NCI-H1694 treated with DMSO at 0.1 percent for 48 hours (cell line): ENCODE data around the gene SOX30.

Experiments
- DNase-seq: peaks from one replicate; lab custom pipeline; 2025; lab: John Stamatoyannopoulos, UW

Gene SOX30

DNA sequence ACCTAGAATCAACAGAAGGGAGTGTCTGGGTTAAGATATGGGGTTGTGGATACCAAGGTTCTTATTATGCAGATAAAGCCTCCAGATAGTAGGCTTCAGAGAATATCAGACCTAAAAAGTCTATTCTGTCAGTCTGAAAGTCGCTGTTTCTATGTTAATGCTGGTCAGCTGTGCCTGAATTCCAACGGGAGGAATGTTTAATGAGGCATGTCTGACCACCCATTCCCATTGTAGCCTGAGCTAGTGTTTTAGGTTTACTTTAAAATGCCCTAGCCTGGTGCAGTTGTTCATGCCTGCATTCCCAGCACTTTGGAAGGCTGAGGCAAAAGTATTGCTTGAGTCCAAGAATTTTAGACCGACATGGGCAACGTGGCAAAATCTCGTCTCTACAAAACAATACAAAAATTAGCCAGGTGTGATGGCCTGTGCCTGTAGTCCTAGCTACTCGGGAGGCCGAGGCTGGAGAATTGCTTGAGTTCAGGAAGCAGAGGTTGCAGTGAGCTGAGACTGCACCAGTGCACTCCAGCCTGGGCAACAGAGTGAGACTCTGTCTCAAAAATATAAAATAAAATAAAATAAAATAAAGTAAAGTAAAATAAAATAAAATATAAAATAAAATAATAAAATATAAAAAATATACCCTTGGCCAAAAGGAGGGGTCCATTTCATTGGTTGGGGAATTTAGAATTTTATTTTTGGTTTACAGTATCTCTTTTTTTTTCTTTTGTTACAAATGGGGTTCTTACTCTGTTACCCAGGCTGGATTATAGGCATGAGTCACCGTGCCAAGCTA lies 7.8 kb upstream of the SOX30 start:
- DNase-seq, result no peak

DNA sequence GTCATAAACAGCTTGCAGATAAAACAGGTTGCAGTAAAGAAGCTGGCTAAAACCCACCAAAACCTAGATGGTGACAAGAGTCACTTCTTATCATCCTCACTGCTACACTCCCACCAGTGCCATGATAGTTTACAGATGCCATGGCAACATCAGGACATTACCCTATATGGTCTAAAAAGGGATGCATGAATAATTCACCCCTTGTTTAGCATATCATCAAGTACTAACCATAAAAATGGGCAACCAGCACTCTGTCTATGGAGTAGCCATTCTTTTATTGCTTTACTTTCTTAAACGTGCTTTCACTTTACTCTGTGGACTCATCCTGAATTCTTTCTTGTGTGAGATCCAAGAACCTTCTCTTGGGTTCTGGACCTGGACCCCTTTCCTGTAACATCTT lies 6.7 kb upstream of the SOX30 start:
- no peak for DNase-seq

DNA sequence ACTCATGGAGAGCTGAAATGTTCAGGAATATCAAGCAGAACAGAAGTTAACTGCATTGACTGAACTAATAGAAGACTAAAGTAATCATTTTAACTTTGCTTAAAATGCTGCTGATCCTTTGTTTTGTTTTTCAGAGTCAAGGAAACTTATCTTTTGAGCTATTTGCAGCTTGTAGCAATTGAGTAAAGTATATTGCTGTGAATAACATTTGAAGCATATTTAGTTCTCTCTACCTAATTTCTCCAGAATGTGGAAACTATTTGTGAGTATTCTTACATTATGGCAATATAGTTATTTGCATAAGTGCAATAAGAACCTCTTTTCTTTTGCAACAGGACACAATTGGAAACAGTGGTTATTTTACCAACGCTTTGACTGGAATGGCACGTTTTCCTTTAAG lies 5.3 kb upstream of the SOX30 start:
- no peak for DNase-seq

DNA sequence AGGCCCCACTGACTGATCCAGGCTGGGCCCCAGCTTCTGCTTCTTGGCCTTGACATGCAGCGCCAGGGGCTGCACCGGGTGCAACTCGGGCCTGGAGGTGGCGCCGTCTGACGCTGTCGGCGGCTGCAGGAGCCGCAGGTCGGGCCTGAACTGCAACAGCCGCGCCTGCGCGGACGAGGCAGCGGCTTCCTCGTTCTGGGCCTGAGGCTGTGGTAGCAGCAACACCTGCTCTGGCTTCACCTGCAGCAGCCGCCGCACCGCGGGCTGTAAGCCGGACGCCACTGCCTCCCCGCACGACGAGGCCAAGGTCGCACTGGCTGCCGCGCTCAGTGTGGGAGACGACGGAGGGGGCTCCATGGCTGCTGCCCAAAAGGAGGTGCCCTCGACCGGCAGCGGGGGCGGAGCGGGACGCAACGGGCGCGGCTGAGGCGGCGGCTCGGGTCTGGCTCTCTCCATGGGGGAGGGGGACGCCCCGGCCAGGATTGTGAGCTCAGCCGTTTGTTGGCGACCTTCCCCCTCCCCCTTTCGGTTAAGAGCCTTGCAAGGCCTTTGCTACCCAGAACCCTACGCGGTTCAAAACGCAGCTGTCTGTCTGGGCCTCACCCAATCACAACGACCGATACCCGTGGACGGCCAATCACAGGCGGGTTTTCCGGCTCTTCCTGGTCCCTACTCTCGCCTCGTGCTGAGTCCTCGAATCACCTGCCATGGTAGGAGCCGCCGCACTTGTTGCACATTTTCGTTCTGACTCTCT lies 438 bp downstream of the SOX30 start:
- no peak for DNase-seq

DNA sequence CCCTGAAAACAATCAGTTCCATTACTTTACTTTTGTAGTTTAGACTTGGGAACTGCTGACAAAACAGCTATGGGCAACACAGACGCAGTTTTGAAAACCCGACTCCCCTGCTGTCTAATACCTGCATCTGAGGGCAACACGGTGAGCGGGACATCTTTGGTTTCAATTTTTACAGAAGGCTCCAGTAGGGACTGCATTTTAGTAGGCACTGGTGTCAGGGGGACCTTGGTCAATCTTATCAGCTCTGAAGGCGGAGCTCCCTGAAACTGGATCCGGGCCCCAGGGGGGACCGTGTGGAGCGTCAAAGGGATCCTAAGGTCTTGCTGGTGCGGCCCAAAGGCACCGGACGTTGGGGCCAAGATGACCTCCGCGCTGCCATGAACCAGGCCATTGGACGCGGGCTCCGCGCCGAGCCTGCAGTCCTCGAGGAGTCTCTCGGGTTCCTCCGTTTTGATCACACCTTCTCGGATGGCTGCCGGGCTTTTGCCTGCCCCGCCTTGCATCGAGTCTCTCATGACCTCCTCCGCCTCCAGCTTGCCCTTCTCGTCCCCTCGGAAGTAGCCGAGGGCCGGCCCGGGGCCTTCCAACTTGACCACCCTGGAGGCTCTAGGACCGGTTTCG lies 1.1 kb downstream of the SOX30 start:
- no peak for DNase-seq

DNA sequence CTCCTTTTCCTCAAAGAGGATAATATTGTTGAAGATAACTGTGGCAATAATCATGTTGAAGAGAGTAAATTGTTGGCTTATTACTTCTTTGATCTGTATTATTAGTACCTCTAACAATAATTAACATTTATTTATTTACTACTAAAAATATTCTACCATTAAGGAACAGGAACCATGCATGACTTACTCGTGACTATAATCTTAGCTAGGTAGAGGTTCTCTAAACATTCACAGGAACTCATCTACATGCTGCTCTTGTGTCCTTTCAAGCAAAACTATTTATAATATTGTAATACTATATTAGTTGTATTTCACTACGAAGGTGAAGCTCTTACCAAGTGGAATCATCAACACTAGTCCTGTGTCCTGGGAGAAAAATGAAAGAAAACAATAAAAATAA lies 3.1 kb downstream of the SOX30 start:
- DNase-seq, result no peak

DNA sequence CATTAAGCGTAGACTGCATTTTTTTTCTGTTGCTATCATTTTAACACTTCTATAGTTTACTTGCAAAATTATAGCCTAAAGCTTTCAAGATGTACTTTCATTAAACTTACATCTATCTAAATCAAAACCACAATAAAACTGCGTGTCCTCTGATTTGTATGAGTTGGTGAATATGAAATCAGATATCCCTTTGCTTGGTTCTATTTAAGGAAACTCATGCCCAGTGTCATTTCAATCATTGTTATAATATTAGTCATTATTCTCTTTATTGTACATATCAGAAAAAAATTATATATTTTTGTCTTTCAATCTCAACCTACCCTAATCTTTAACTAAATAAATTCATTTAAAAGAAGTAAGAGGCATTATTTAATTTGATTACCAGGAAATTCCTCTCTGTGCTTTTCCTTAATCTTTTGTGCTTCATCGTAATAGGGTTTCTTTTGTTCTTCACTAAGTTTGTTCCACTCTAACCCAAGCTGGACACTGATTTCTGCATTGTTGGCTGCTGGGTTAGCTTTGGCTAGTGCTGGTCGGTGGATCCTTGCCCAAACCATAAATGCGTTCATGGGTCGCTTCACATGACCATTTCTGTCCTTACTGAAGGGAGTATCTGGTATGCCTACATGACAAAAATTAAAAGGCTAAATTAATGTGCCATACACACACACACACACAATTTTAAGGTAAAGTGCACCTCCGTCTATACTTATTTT lies 3.8 kb downstream of the SOX30 start:
- no peak for DNase-seq

DNA sequence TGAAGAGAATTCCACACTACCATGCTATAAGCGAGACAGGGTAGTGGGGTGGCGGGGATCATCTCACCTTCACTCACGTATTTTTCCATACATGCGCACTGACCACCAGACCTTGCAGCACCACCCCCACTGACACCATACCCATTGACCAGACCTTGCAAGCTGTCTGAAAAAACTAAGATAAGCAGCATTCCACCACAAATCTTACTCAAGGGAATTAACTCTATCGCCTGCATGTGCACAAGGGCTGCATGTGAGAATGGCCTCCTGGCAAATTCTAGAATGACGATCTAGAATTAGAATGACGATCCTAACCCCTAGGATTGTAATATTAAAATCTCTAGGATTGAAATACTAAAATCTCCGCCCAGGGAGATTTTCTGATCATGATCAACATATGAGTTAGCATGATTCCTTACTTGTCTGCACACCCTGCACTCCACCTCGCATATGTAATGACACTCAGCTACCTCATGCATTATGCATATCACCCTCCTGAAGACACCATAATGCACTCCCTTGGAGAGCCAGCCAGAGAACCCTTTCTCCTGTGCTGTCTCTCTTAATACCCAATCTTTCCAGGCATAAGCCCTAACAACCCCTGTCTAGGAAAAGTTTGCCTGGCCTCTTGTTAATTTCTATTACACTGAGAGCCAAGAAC lies 11.7 kb downstream of the SOX30 start:
- DNase-seq, result no peak

DNA sequence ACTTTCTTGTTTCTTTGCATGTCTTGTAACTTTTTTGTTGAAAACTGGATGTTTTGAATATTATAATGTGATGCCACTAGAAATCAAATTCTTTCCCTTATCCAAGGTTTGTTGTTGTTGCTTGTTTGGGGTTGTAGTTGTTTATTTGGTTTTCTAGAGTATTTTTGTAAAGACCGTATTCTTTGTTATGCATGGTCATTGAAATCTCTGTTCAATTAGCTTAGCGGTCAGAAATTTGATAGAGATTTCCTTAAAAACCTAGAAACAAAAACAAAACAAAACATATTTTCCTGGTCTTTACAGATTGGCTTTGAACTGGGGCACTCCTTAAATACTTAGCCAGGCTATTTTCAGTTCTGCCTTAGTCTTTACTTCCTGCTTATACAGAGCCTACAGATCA lies 21.9 kb downstream of the SOX30 start:
- no peak for DNase-seq

DNA sequence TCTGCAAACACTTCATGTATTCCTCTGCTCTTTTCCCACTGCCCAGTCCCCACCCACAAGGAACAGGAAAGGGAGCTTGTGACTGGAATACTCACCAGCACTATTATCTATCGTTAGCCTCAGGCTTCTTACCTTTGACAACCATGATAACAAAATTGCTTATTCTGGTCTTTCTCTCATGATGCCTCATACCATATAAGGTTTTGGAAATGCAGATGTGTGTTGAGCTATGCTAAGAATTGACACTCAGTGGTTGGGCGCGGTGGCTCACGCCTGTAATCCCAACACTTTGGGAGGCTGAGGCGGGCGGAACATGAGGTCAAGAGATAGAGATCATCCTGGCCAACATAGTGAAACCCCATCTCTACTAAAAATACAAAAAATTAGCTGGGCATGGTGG lies 25.4 kb downstream of the SOX30 start:
- DNase-seq, result no peak

DNA sequence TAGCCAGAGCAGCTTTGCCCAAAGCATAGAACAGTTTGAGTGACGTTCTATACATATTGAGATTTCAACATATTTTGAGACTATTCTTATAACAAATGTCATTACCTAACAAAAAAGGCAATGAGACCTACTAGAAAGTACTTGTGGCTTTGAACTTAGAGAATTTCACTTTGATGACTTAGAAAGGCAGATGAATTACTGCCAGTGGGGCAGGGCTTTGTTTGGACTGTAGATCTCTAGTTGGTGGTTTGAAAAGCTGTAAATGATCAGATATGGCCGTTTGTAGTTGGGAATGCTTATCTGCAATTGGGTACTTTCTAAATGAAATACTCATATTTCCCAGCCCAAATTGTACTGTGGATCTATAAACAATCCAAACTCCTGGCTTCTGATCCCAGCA lies 28.1 kb downstream of the SOX30 start:
- DNase-seq, result no peak

DNA sequence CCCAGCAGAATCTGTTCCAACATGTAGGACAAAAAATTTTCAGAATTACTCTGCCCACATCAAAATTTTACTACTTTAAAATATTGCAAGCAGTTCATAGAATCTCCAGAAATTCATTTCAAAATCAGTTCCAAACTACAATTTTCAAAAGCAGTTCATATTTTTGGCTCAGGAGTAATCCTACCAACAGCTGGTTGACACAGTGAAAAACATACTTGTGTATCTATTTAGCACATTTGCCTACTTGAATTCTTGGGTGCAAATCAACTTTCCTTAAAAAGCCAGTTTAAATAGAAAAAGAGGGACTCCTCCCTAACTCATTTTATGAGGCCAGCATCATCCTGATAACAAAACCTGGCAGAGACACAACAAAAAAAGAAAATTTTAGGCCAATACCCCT lies 31.5 kb downstream of the SOX30 start:
- DNase-seq, result no peak

DNA sequence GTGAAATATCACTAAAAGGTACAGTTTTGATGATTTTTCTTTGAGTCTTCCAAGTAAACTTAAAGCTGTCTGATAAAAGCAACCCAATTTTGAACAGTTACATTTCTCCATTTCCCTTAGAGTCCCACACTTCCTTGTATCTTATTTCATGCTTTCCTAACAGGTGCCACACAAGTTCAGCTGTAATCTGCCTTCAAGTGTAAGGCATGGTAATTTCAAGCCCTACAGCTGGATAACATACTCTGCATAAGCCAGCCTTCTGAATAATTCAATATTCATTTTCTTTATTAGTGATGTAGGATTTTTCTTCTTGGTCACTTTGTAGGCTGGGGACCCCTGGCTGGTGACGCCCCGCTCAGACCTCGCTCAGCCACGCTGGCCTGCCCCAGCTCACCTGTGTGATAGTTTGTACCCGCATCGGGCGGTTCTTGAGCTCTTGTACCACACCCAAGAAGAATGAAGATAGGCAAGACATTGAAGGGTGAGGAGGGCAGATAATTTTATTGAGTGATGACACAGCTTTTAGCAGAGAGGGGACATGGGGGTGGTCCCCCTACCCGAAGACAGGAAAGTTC lies 34.0 kb downstream of the SOX30 start:
- DNase-seq, result no peak

DNA sequence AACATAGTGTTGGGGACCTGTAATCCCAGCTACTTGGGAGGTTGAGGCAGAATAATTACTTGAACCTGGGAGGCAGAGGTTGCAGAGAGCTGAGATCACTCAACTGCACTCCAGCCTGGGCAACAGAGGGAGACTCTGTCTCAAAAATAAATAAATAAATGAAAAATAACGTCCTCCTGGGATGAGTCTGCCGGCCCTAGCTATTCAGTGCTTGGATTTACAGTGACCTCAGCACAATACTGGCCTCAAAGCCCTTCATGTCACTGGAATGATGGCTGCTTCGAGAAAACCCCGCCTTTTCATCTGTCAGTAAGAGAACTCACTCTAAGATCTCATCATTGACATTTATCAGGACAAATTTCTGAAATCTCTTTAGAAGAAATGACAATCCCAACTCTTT lies 35.5 kb downstream of the SOX30 start:
- no peak for DNase-seq

DNA sequence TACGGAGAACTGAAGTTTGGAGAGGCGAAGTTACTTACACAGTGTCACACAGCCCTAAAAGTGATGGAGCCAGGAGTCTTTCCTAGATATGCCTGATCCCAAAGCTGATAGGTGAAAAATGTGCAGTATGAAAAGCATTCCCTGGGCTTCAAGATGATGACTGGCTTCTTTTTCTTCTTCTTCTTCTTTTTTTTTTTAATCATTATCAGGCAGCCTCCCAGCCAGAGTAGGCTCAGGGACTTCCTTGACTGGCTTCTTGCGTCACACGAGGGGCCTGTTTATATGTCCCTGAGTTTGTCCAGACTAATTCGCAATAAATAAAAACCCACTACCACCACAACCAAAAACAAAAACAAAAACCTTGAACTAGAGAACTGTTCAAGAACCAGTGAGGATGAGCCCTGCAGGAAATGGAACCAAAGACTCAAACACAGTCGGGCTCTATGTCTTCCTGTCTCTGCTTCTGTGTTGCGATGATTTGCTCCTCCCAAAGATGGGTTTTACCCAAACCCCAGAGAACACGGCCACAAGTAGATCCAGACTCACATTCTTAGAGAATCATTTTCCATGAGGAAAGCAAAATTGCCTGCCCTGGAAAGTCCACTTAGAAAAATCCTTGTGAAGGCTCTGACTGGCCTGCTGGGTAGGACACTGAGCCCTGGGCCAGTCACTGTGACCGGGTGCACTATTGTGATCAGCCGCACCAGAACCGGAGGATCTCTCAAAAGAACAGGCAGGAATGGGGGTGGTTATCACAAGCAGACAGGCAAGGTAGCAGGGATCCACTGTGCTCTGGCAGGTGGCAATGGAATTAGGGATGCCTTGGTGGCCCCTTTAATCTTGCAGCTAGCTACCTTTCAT lies 38.6 kb downstream of the SOX30 start:
- DNase-seq, result no peak

DNA sequence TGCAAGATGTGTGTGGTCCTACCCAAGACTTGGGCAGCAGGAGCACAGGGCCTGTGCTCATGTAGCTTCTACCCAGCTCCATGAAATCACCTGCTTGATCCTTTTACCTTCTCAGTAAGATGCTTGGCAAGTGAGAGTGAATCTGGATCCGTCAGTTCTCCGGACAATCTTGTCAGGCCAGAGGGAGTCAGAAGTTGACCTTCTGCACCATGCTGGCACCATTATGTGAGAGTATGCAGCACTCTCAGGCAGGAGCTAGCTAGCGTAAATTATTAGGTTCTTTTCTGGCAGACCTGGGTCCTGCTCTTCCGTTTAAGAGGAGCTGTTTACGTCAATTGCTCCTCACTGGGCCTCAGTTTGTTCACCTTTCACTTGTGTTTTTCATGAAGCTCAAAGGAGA lies 39.7 kb downstream of the SOX30 start:
- DNase-seq, result no peak

DNA sequence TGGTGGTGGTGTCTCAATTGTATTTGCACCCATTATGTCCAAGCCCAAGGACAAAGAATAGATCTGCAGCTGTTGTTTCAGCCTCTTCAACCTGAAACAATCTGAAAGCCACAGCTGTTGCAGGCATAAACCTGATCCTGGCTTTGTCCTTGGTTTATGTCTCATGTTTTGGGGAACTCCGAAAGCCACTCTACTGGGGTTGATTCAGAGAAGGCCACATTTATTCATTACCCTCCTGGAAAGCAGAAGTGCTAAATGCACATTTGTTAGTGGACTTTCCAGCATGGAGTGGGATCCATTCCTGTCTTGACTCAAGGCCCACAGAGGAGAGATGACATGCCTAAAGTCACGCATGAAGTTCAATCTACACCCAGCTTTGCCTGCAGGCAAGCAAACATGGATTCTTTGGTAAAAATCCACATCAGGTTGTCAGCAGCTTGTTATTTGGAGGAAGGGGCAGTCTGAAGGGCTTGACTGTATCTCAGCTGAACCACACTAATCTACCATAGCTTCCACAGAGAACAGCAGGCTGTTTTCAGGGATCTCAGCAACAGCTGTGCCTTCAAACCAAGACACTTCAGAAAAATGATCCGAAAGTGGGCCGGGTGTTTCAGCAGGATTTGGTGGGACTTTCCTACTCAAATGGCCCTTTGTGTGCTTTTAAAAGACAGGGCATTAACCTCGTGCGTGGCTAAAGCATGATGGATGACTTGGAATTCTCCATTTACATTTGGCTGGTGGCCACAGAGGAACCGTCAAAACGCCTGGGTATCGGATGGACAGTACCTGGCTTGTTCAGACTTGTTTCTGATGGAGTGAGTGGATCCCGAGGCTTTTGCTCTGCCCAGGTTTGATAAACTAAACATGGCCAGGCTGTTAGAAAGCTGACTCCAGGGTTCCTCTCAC lies 40.4 kb downstream of the SOX30 start:
- DNase-seq, result no peak

DNA sequence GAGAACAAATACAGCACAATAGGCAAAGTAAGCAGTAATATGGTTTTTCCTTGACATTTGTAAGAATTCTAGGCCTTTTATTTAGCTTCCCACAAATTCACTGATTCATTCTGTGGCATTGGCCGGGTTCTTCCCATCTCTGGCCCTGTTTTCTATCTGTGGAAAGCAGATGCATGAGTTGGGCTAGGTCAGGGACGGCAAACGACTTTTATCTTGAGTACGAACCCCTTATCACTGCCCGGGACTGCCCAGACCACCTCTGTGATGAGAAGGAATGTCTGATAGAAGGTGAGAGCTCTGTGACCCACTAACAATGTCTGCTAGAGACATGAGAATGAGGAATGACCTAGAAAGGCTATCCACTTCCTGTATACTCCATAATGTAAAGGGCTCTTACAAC lies 41.2 kb downstream of the SOX30 start:
- DNase-seq, result no peak

DNA sequence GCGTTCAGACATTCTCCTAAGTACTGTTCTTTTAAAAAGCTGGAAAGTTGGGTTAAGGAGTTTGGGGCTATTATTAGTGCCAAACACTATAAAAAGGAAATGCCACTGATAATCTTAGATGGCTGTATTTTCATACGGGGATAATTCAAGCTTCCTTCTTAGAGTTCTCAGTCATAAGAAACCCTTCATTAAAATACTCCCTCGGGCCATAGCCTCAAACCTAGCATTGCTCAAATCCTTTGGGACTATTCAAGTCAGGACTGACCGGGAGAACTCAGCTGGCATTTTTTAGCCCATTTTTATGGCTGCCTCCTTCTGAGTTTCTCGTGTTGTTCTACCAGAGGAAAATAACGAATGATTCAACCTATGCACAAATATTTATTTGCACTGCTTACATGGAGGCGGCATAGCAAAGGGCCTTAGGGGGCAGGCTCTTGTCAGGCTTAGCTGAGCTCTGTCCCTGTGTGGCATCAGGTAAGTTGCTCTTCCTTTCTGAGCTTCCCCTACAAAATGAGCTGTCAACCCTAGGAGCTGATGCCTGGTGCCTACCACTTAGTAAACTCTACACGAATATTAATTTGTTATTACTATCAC lies 43.2 kb downstream of the SOX30 start:
- DNase-seq, result no peak
